IMR-90 (cell line): ENCODE data around the gene KIF6. TPM values are rescaled to one million over a fixed set of nuclear protein-coding genes. Genes with fewer than 3 reads are reported as not detected.

Source experiments
- ATAC-seq: fragments of 200-7000 bp; cut with Tn5 transposase; 2 replicates; pipeline ENCODE4 v1.9.1; 2020; ENCODE audit warnings: low read depth, mild to moderate bottlenecking, moderate library complexity
- BruUV-seq: library from RNA; stranded (reverse); fragments of 400-500 nt; replicated peaks from 2 replicates; lab custom pipeline; 2021; lab: Mats Ljungman, UMichigan
- CTCF ChIA-PET: fragments of 300-600 bp; formaldehyde crosslinking; extraction: SDS; loops from one replicate; lab custom pipeline; 2021; ENCODE audit warnings: antibody characterized with exemption; lab: Yijun Ruan, JAX
- POLR2A ChIA-PET: fragments of 300-600 bp; sonication (Branson Sonifier 250); formaldehyde crosslinking; loops from one replicate; lab custom pipeline; 2022; ENCODE audit warnings: antibody characterized with exemption; ENCODE audit not compliant: unreplicated experiment; lab: Charles Lee
- DNase-seq: peaks from one replicate; pipeline ENCODE4 v3.0.0; 2013
- H2AFZ ChIP-seq: replicated peaks from 2 replicates; pipeline ENCODE3; 2013; ENCODE audit warnings: low read length, mild to moderate bottlenecking; ENCODE audit not compliant: poor library complexity
- H2AK5ac ChIP-seq: 2 replicates; pipeline ENCODE4 v1.6.1; 2013; ENCODE audit warnings: low read depth, low read length, inconsistent platforms
- H2AK9ac ChIP-seq: replicated peaks from 2 replicates; pipeline ENCODE3; 2013; ENCODE audit warnings: mild to moderate bottlenecking, low read depth, low read length, moderate library complexity; ENCODE audit not compliant: poor library complexity
- H2BK120ac ChIP-seq: 2 replicates; pipeline ENCODE4 v1.6.1; 2013; ENCODE audit warnings: low read depth, low read length, inconsistent platforms
- H2BK15ac ChIP-seq: 3 replicates; pipeline ENCODE4 v1.6.1; 2013; ENCODE audit warnings: low read depth, low read length, inconsistent platforms
- H2BK20ac ChIP-seq: 2 replicates; pipeline ENCODE4 v1.6.1; 2013; ENCODE audit warnings: low read depth, mild to moderate bottlenecking, inconsistent platforms, low read length, moderate library complexity
- H2BK5ac ChIP-seq: 2 replicates; pipeline ENCODE4 v1.6.1; 2013; ENCODE audit warnings: mild to moderate bottlenecking, low read depth, low read length, inconsistent platforms; ENCODE audit not compliant: poor library complexity, severe bottlenecking
- H3K14ac ChIP-seq: replicated peaks from 2 replicates; pipeline ENCODE4 v1.6.1; 2013; ENCODE audit warnings: low read depth, low read length, inconsistent platforms
- H3K18ac ChIP-seq: 2 replicates; pipeline ENCODE4 v1.6.1; 2013; ENCODE audit warnings: low read depth, low read length, control low read depth
- H3K23ac ChIP-seq: 2 replicates; pipeline ENCODE4 v1.6.1; 2013; ENCODE audit warnings: low read depth, low read length, inconsistent platforms
- H3K27ac ChIP-seq: 2 replicates; pipeline ENCODE4 v1.5.1; 2013; ENCODE audit warnings: mild to moderate bottlenecking, control low read depth, low read length; ENCODE audit not compliant: insufficient read depth
- H3K27me3 ChIP-seq: 2 replicates; pipeline ENCODE4 v1.6.1; 2013; ENCODE audit warnings: low read length; ENCODE audit not compliant: control insufficient read depth, insufficient read depth
- H3K36me3 ChIP-seq: 2 replicates; pipeline ENCODE4 v1.6.1; 2013; ENCODE audit warnings: low read length, mixed read lengths; ENCODE audit not compliant: control insufficient read depth, insufficient read depth
- H3K4ac ChIP-seq: 2 replicates; pipeline ENCODE4 v1.6.1; 2013; ENCODE audit warnings: low read depth, low read length, inconsistent platforms
- H3K4me1 ChIP-seq: 2 replicates; pipeline ENCODE4 v1.6.1; 2013; ENCODE audit warnings: low read length, mixed read lengths; ENCODE audit not compliant: control insufficient read depth, insufficient read depth
- H3K4me2 ChIP-seq: 2 replicates; pipeline ENCODE4 v1.6.1; 2013; ENCODE audit warnings: low read depth, mild to moderate bottlenecking, control low read depth, low read length, moderate library complexity
- H3K4me3 ChIP-seq: 2 replicates; pipeline ENCODE4 v1.5.1; 2013; ENCODE audit warnings: low read depth, mild to moderate bottlenecking, control low read depth, low read length, moderate library complexity; ENCODE audit not compliant: insufficient read depth
- H3K56ac ChIP-seq: 2 replicates; pipeline ENCODE4 v1.6.1; 2013; ENCODE audit warnings: low read length, inconsistent platforms; ENCODE audit not compliant: insufficient read depth; ENCODE audit errors: extremely low read depth
- H3K79me1 ChIP-seq, 2 experiments: 2 replicates each; pipeline ENCODE4 v1.6.1; 2013; ENCODE audit warnings: low read length in 2 of 2, inconsistent platforms in 1 of 2, low read depth in 1 of 2
- H3K9ac ChIP-seq: 2 replicates; pipeline ENCODE4 v1.6.1; 2013; ENCODE audit warnings: low read depth, low read length, control low read depth
- H3K9me1 ChIP-seq: 2 replicates; pipeline ENCODE4 v1.6.1; 2013; ENCODE audit warnings: low read length, inconsistent platforms; ENCODE audit not compliant: insufficient read depth
- H3K9me3 ChIP-seq: 2 replicates; pipeline ENCODE4 v1.6.1; 2013; ENCODE audit warnings: low read length; ENCODE audit not compliant: control insufficient read depth, insufficient read depth
- H4K20me1 ChIP-seq: 2 replicates; pipeline ENCODE4 v1.6.1; 2013; ENCODE audit warnings: low read length, inconsistent platforms; ENCODE audit not compliant: insufficient read depth
- H4K5ac ChIP-seq: 2 replicates; pipeline ENCODE4 v1.6.1; 2013; ENCODE audit warnings: mild to moderate bottlenecking, low read depth, low read length, control low read depth
- H4K8ac ChIP-seq, 2 experiments: 2 replicates each; pipeline ENCODE4 v1.6.1; 2013; ENCODE audit warnings: low read depth in 2 of 2, low read length in 2 of 2, control low read depth in 1 of 2, inconsistent platforms in 1 of 2
- H4K91ac ChIP-seq: 2 replicates; pipeline ENCODE4 v1.6.1; 2013; ENCODE audit warnings: low read depth, low read length, inconsistent platforms; ENCODE audit not compliant: insufficient read depth
- BHLHE40 ChIP-seq: fragments of 150-350 bp; IDR thresholded peaks from 2 replicates; pipeline ENCODE4 v1.6.1; 2016; ENCODE audit warnings: mild to moderate bottlenecking, low read depth, low read length
- CEBPB ChIP-seq: IDR thresholded peaks from 2 replicates; pipeline ENCODE4 v1.6.1; 2012; ENCODE audit warnings: low read depth, low read length, improper control_type of control experiment
- MAFK ChIP-seq: IDR thresholded peaks from 2 replicates; pipeline ENCODE4 v1.6.1; 2012; ENCODE audit warnings: low read depth, low read length, improper control_type of control experiment
- MAZ ChIP-seq: IDR thresholded peaks from 2 replicates; pipeline ENCODE4 v1.6.1; 2012; ENCODE audit warnings: low read depth, mild to moderate bottlenecking, low read length, improper control_type of control experiment, moderate library complexity, borderline replicate concordance
- MXI1 ChIP-seq: IDR thresholded peaks from 2 replicates; pipeline ENCODE4 v1.6.1; 2012; ENCODE audit warnings: low read depth, mild to moderate bottlenecking, low read length, moderate library complexity, borderline replicate concordance
- RAD21 ChIP-seq: IDR thresholded peaks from 2 replicates; pipeline ENCODE4 v1.6.1; 2012; ENCODE audit warnings: low read length, improper control_type of control experiment
- RCOR1 ChIP-seq: IDR thresholded peaks from 2 replicates; pipeline ENCODE4 v1.6.1; 2012; ENCODE audit warnings: mild to moderate bottlenecking, low read length, improper control_type of control experiment; ENCODE audit not compliant: insufficient replicate concordance
- RFX5 ChIP-seq: IDR thresholded peaks from 2 replicates; pipeline ENCODE4 v1.8.0; 2012; ENCODE audit warnings: low read depth, mild to moderate bottlenecking, low read length, moderate library complexity
- SMC3 ChIP-seq: fragments of 150-350 bp; IDR thresholded peaks from 2 replicates; pipeline ENCODE4 v1.6.1; 2016; ENCODE audit warnings: low read depth, mild to moderate bottlenecking, antibody characterized with exemption, low read length, moderate library complexity
- WGBS, 2 experiments: methylation state at CpG; one replicate each; pipeline versions ENCODE4 v1.1.5 to v1.1.7; 2013; ENCODE audit warnings: missing lambda C conversion rate in 2 of 2; ENCODE audit not compliant: insufficient read length in 1 of 2; ENCODE audit errors: extremely low coverage in 2 of 2; 5-methylcytosine and 5-hydroxymethylcytosine counted together
- dilution Hi-C: fragments of 300-500 bp; cut with HindIII; formaldehyde crosslinking; loops from one replicate; pipeline ENCODE4 v1.14.3; 2018; ENCODE audit warnings: low sequenced_read_pairs; ENCODE audit not compliant: unreplicated experiment
- in situ Hi-C: fragments of 300-500 bp; cut with MboI; formaldehyde crosslinking; loops from 3 replicates; pipeline ENCODE4 v1.14.3; 2019; ENCODE audit warnings: low sequenced_read_pairs, inconsistent platforms, mixed read lengths
- intact Hi-C: fragments of 100-400 bp; cut with micrococcal nuclease; formaldehyde crosslinking; loops from 2 replicates; pipeline ENCODE4 v1.10.0; 2022
- polyA plus RNA-seq, 3 experiments: library from polyadenylated mRNA; depleted of rRNA; stranded (reverse); fragments of >200 nt; gene quantifications; 2 replicates each; pipeline ENCODE4 v1.2.3, GENCODE V29; 2012; ENCODE audit warnings: low replicate concordance in 1 of 3
- total RNA-seq: library from RNA; depleted of rRNA; stranded (reverse); fragments of >200 nt; gene quantifications from 2 replicates; pipeline ENCODE4 v1.2.3, GENCODE V29; 2012
- TF ChIP-seq, protein P1 (sequence below): fragments of 150-350 bp; IDR thresholded peaks from 2 replicates; pipeline ENCODE4 v1.6.1; 2016; ENCODE audit warnings: low read depth, mild to moderate bottlenecking, low read length, moderate library complexity, borderline replicate concordance
- TF ChIP-seq, protein P2 (sequence below): conservative IDR thresholded peaks from 2 replicates; pipeline ENCODE4 v1.5.1; 2012; ENCODE audit warnings: mild to moderate bottlenecking, low read depth, low read length, improper control_type of control experiment
- TF ChIP-seq, protein P3 (sequence below): fragments of 150-350 bp; IDR thresholded peaks from 2 replicates; pipeline ENCODE4 v1.6.1; 2017; ENCODE audit warnings: mild to moderate bottlenecking, antibody characterized with exemption, low read length, low read depth

Gene KIF6
- total and polyA plus RNA-seq, 2 of the 4 experiments (the other 2 are of a cell fraction): under 0.01 to 0.10 TPM

DNA sequence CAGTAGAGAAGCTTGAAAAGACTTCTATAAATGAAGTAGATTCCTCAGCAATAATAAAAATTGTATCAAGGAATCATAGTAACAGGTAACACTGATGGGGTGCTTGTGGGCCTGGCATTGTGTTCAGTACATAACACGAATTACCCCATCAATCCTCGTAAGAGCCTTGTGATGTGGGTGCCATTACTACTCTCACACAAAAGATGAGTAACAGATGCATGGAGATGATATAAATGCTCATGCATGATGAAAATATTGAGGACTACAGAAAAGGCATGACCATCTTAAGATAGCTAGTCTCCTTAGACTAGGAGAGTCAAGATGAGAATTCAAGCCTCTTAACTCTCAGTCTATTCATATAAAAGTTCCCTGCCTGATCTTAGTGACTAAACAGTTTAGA lies 158.1 kb downstream of the KIF6 start:
- DNase-seq (no peak), ATAC-seq (no peak)
- Histone ChIP-seq H2AFZ (no peak overlapping the region), H2AK5ac (no peak overlapping the region), H3K36me3 (no peaks in the 10 kb centered on the region), H2BK120ac (no peak overlapping the region), H2AK9ac (no peak overlapping the region), H3K27ac (no peak overlapping the region), H4K20me1 (no peaks in the 10 kb centered on the region), H3K4me3 (no peak overlapping the region), H3K4ac (no peak overlapping the region), H3K27me3 (no peaks in the 10 kb centered on the region), H2BK15ac (no peak overlapping the region), H3K56ac (no peak overlapping the region), H3K14ac (no peak overlapping the region), H4K91ac (no peak overlapping the region), H3K9ac (no peak overlapping the region), H2BK5ac (no peak overlapping the region), H4K8ac (no peak overlapping the region), H2BK20ac (no peak overlapping the region), H3K23ac (no peak overlapping the region), H3K79me1 (no peaks in the 10 kb centered on the region), H4K5ac (no peak overlapping the region), H3K9me3 (no peaks in the 10 kb centered on the region), H3K4me2 (no peak overlapping the region), H3K4me1 (no peaks in the 10 kb centered on the region), H3K18ac (no peak overlapping the region), H3K9me1 (no peaks in the 10 kb centered on the region; the same call in 1 of the 2 replicates)
- in situ Hi-C loops (no loop called here), dilution Hi-C loops (no loop called here), intact Hi-C loops (loop anchor here (10.0 kb wide), 1 partner anchor 328 kb away; no protein-coding TSS in a partner anchor)
- TF ChIP-seq, protein P1, sequence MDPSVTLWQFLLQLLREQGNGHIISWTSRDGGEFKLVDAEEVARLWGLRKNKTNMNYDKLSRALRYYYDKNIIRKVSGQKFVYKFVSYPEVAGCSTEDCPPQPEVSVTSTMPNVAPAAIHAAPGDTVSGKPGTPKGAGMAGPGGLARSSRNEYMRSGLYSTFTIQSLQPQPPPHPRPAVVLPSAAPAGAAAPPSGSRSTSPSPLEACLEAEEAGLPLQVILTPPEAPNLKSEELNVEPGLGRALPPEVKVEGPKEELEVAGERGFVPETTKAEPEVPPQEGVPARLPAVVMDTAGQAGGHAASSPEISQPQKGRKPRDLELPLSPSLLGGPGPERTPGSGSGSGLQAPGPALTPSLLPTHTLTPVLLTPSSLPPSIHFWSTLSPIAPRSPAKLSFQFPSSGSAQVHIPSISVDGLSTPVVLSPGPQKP: no peak
- TF ChIP-seq, protein P2, sequence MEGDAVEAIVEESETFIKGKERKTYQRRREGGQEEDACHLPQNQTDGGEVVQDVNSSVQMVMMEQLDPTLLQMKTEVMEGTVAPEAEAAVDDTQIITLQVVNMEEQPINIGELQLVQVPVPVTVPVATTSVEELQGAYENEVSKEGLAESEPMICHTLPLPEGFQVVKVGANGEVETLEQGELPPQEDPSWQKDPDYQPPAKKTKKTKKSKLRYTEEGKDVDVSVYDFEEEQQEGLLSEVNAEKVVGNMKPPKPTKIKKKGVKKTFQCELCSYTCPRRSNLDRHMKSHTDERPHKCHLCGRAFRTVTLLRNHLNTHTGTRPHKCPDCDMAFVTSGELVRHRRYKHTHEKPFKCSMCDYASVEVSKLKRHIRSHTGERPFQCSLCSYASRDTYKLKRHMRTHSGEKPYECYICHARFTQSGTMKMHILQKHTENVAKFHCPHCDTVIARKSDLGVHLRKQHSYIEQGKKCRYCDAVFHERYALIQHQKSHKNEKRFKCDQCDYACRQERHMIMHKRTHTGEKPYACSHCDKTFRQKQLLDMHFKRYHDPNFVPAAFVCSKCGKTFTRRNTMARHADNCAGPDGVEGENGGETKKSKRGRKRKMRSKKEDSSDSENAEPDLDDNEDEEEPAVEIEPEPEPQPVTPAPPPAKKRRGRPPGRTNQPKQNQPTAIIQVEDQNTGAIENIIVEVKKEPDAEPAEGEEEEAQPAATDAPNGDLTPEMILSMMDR: no peak
- no peak for TF ChIP-seq CEBPB
- TF ChIP-seq RFX5: no peak
- no peak for TF ChIP-seq MAFK
- TF ChIP-seq, protein P3, sequence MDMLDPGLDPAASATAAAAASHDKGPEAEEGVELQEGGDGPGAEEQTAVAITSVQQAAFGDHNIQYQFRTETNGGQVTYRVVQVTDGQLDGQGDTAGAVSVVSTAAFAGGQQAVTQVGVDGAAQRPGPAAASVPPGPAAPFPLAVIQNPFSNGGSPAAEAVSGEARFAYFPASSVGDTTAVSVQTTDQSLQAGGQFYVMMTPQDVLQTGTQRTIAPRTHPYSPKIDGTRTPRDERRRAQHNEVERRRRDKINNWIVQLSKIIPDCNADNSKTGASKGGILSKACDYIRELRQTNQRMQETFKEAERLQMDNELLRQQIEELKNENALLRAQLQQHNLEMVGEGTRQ: no peak
- no peak for TF ChIP-seq BHLHE40
- no peak for TF ChIP-seq MXI1
- TF ChIP-seq RCOR1: no peak
- no peak for TF ChIP-seq SMC3
- TF ChIP-seq RAD21: no peak
- TF ChIP-seq MAZ: no peak
- BruUV-seq: no TSS peak
- CTCF ChIA-PET: no interaction called here
- no CpG with 5 or more reads among the region's 2 CpGs for WGBS, 2 experiments
- POLR2A ChIA-PET: no interaction called here
